Testis (tissue), 2 donors: Measurements from ENCODE around the gene DNAH5.

Experiments used
- CTCF ChIP-seq, 3 experiments: fragments of 450-650 bp in 2 of 3; fragments of 200-600 bp in 1 of 3; sonication (generic) in 1 of 3; IDR thresholded peaks; one replicate each; pipeline ENCODE4 v1.5.1; 2016 to 2019; ENCODE audit warnings: antibody characterized with exemption in 3 of 3, mild to moderate bottlenecking in 2 of 3, moderate library complexity in 1 of 3
- POLR2A ChIP-seq: fragments of 450-650 bp; IDR thresholded peaks from one replicate; pipeline ENCODE4 v1.6.1; 2017; ENCODE audit warnings: antibody characterized with exemption, mild to moderate bottlenecking, moderate library complexity

DNA sequence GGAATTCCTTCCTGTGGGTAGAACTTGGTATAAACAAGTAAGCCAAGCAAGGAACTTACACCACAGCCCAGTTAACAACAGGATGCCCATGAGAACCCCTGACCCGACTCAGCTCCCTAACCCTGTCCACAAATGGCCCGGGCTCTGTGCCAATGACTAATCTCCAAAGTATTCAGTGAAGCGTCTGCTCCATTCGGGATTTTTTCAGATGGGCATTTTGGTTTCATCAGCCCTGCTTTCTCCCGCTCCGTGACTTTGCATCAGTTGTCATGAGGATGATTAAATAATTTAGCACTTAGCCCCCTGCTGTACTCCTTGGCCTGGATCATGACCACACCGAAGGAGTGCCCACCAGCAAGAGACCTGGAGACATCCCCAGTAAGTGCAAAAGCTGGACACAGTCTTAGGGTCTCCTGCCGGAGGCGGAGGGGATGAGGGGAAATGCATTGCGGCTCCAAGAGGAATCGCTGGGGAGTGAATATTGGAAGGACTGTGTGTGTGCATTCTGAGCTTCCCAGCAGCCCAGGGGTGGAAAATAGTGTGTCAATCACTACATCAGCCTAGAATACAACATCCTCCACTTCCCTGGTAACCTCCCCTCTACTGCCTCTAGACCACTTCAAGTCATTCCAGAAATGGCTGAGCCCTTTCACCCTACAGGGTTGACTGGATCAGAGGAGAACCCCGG is 41.4 kb upstream of the DNAH5 start:
- TF ChIP-seq CTCF (IDR thresholded peaks at IDR 0.05) (no peak), POLR2A (no peak)
